ENCODE data around the gene COA6.

Gene COA6

GRCh38 chr1:234373064-234373958 is at the start of gene COA6:
COA6 (plus strand) TSS chr1:234373456; CDS start chr1:234373467, 11 bp downstream.
- peak; percentile 97 for DNase-seq (ENCODE audit: low read depth, low spot score)

DNA sequence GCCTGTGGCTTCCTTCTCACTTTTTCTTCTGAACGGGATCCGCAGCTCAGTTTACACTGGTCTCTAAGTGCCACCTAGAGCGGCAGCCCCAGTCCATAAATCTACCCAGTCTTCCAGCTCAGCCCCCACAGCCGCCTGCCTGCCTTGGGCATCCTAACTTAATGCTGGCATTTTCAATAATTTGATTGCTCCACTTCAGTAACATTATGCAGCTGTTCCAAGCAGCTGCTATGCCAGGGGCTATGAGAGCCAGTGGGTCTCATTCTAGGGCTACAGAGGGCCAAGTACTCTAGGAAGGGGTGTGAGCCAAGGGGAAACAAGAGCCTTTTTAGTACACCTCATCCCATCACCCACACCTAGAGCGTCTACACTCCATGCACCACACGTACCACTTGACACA is 48.4 kb upstream of the COA6 start:
- DNase-seq (ENCODE audit: low read depth, low spot score): no peak

GRCh38 chr1:234325878-234326496 is 47.3 kb upstream of the COA6 start:
- DNase-seq (ENCODE audit: low read depth, low spot score): no peak

GRCh38 chr1:234326497-234327366 is 46.5 kb upstream of the COA6 start:
- DNase-seq (ENCODE audit: low read depth, low spot score): peak; percentile 80

DNA sequence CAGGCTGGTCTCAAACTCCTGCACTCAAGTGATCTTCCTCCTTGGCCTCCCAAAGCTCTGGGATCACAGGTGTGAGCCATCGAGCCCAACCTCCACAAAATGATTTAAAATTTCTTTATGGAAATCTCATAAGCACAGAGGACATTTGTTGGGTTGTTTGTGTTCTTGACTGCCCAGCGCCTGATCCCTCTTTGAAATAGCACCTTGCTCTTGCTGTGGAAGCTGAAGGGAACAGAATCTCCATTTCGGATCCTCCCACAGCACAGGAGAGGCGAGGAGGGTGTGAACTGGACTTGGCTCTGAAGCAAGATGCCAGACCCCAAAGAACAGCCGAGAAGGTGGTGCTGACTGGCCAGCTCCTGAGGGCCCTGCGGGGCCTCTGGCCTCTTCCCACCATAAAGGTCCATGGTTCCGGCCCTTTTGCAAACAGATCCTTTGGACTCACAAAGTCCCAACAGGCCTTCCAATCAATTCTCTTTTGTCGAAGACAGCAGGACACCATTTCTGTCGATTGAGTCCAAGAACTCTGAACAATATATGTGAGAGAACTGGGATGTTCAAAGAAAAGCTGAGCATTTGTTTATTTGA is 45.6 kb upstream of the COA6 start:
- DNase-seq (ENCODE audit: low read depth, low spot score): no peak

GRCh38 chr1:234330843-234331215 is 42.4 kb upstream of the COA6 start:
- DNase-seq (ENCODE audit: low read depth, low spot score): no peak

- no peak for DNase-seq (ENCODE audit: low read depth, low spot score)
Measured at GRCh38 chr1:234331507-234331906, 41.7 kb upstream of the COA6 start.

DNA sequence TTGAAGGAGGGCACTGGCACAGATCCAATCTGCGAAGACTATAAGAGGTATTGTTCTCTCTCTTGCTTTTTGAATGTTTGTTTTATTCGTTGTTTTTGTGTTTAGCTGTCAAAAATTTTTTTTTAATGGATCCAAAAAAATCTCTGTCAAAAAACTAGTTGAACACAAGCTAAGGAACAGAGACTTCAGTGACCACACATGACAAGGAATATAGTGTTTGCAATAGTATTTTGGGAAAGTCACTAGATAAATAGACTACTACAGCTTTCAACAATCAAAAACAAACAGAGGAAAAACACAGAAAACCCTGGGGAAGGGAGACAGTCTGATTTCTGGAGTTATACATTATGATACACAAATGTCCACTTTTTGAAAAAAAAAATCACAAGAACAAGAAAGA is 36.9 kb upstream of the COA6 start:
- DNase-seq (ENCODE audit: low read depth, low spot score): no peak

- DNase-seq (ENCODE audit: low read depth, low spot score): no peak
Measured at GRCh38 chr1:234337233-234337632, 36.0 kb upstream of the COA6 start.

GRCh38 chr1:234340528-234340927 is 32.7 kb upstream of the COA6 start:
- no peak for DNase-seq (ENCODE audit: low read depth, low spot score)

DNA sequence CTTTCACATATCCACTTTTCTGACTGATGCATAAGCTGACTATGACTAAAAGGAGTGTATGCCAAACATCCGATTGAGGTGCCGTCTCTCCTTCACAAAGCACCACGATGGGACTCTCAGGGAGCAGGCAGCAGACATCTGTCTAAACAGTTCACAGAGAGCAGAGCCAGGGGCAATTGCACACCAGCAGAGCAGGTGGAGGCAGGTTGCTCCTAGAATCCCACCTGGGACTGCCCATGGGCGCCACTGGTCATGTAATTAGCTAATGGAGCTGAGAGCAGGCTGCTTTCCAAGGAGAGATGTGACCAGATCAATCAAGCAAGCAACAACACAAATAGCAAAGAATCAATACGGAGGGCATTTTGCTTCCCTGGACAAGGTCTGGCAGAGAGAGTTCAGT is 30.5 kb upstream of the COA6 start:
- no peak for DNase-seq (ENCODE audit: low read depth, low spot score)

GRCh38 chr1:234345237-234345636 is 28.0 kb upstream of the COA6 start:
- no peak for DNase-seq (ENCODE audit: low read depth, low spot score)

GRCh38 chr1:234348964-234349363 is 24.3 kb upstream of the COA6 start:
- no peak for DNase-seq (ENCODE audit: low read depth, low spot score)

- DNase-seq (ENCODE audit: low read depth, low spot score): no peak
Measured at GRCh38 chr1:234355782-234356510, 17.3 kb upstream of the COA6 start.

- DNase-seq (ENCODE audit: low read depth, low spot score): peak; percentile 40
Measured at GRCh38 chr1:234356615-234357269, 16.5 kb upstream of the COA6 start.

GRCh38 chr1:234357831-234358230 is 15.4 kb upstream of the COA6 start:
- no peak for DNase-seq (ENCODE audit: low read depth, low spot score)

DNA sequence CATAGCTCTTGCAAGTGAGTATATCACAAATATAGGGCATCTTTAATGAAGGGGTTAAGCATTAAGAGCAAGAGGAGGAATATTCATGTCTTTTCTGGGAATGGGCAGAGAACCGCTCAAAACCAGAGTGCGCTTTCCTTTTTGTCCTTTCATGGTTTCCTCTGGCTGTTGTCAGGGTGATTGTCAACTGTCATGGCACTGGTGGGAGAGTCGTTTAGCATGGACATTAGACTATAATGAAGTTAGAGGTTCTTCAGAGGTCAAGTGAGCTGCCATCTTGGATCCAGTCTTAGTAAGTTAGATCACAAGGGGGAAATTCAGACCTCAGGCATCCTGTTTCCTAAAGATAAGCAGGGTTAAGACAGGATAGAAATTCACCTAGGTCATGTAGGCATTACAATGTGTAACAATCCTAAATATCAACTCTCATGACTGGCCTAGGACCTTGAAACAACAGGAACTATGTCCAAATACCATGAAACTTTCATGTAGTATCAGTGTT is 12.1 kb upstream of the COA6 start:
- DNase-seq (ENCODE audit: low read depth, low spot score): no peak

DNA sequence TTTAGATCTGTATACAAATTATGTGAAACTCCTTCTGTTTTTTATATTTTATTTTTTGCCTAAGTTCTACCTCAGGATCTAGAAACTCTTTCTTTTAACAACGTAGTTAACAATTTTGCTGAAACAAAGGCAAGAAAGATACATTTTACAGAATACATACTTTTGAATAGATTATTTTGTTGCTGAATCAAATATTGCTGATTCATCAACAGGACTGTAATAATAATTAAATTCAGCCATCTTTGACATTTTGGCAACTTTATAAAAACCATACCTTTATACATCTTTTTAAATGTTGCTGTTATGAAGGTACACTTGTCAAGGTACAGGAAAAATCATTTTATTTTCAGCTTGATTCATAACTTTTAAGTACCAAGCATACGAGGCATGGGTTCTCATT is 10.7 kb upstream of the COA6 start:
- DNase-seq (ENCODE audit: low read depth, low spot score): no peak

- DNase-seq (ENCODE audit: low read depth, low spot score): no peak
Measured at GRCh38 chr1:234368320-234369032, 4.8 kb upstream of the COA6 start.

- no peak for DNase-seq (ENCODE audit: low read depth, low spot score)
Measured at GRCh38 chr1:234369033-234369430, 4.2 kb upstream of the COA6 start.
